Colonic mucosa (tissue), 4 donors: ENCODE measurements around the gene TSPAN15. TPM values are rescaled to one million over a fixed set of nuclear protein-coding genes. Genes with fewer than 3 reads are reported as not detected.

Experiments used
- DNase-seq: peaks from one replicate; pipeline ENCODE4 v3.0.0-alpha.2; 2020
- H3K27ac ChIP-seq: fragments of 200-600 bp; one replicate; pipeline ENCODE4 v1.8.0; 2021
- H3K27me3 ChIP-seq: fragments of 200-600 bp; one replicate; pipeline ENCODE4 v1.8.0; 2021
- H3K36me3 ChIP-seq: fragments of 200-600 bp; one replicate; pipeline ENCODE4 v1.8.0; 2021
- H3K4me1 ChIP-seq: fragments of 200-600 bp; one replicate; pipeline ENCODE4 v1.8.0; 2021; ENCODE audit warnings: mild to moderate bottlenecking
- H3K4me3 ChIP-seq: fragments of 200-600 bp; one replicate; pipeline ENCODE4 v1.8.0; 2021
- H3K9ac ChIP-seq, 2 donors: one replicate each; pipeline ENCODE4 v1.7.0; 2013; ENCODE audit warnings: control low read depth in 2 of 2, low read depth in 2 of 2, low read length in 2 of 2
- H3K9me3 ChIP-seq: fragments of 200-600 bp; one replicate; pipeline ENCODE4 v1.8.0; 2021
- CTCF ChIP-seq: fragments of 200-600 bp; IDR thresholded peaks from one replicate; pipeline ENCODE4 v1.8.0; 2022; ENCODE audit warnings: antibody characterized with exemption, mild to moderate bottlenecking
- intact Hi-C: fragments of 100-400 bp; cut with DNase I; formaldehyde crosslinking; loops from one replicate; pipeline ENCODE4 v1.14.1; 2022
- total RNA-seq, 2 donors: library from RNA; stranded (reverse); fragmentation: NEBNext Ultra II Directional in 1 of 2; extraction: Animal tissue kit (Norgen Biotek cat#: 25700) in 1 of 2; gene quantifications; one replicate each; pipeline ENCODE4 v1.2.1, GENCODE V29; 2021
- donor health status: healthy.
- donor health status: DM: no; HTN: no; CAD: no.
- donor health status: DM: no; HTN: no; CAD: no.

Gene TSPAN15
- total RNA-seq, 2 donors from 2014 or later = 129 TPM

- H3K9me3 ChIP-seq = no peaks in the 10 kb centered on the region
- no peaks in the 10 kb centered on the region for H3K36me3 ChIP-seq
- TF ChIP-seq CTCF = no peak
- no peaks in the 10 kb centered on the region for H3K4me1 ChIP-seq
- H3K27ac ChIP-seq = no peak overlapping the region
- no peaks in the 10 kb centered on the region for H3K27me3 ChIP-seq
- DNase-seq = no peak
- intact Hi-C loops = loop anchor here (5.0 kb wide), 2 partner anchors 102 to 232 kb away; no protein-coding TSS in a partner anchor
- H3K9ac ChIP-seq = no peak overlapping the region
- no peak overlapping the region for H3K4me3 ChIP-seq
These were observed 46.0 kb upstream of the TSPAN15 start for GRCh38 chr10:69405221-69405620.

GRCh38 chr10:69406302-69406811 is 44.9 kb upstream of the TSPAN15 start:
- no peak for DNase-seq
- Histone ChIP-seq H3K36me3 (no peaks in the 10 kb centered on the region), H3K27me3 (no peaks in the 10 kb centered on the region), H3K4me1 (no peaks in the 10 kb centered on the region), H3K9ac (peak overlapping the region in 1 of 2 donors; percentile 4), H3K27ac (peak overlapping the region; percentile 33), H3K4me3 (no peak overlapping the region), H3K9me3 (no peaks in the 10 kb centered on the region)
- no peak for TF ChIP-seq CTCF
- intact Hi-C loops = loop anchor here (5.0 kb wide), 2 partner anchors 101 to 231 kb away; no protein-coding TSS in a partner anchor

- Histone ChIP-seq H3K27me3 (no peaks in the 10 kb centered on the region), H3K4me3 (no peak overlapping the region), H3K9ac (peak overlapping the region in 1 of 2 donors; percentile 4), H3K4me1 (no peaks in the 10 kb centered on the region), H3K36me3 (no peaks in the 10 kb centered on the region), H3K27ac (no peak overlapping the region), H3K9me3 (no peaks in the 10 kb centered on the region)
- DNase-seq = no peak
- intact Hi-C loops = loop anchor here (5.0 kb wide), 2 partner anchors 100 to 230 kb away; no protein-coding TSS in a partner anchor
- no peak for TF ChIP-seq CTCF
These were observed 44.3 kb upstream of the TSPAN15 start for GRCh38 chr10:69406816-69407580.

GRCh38 chr10:69407621-69408301 is 43.5 kb upstream of the TSPAN15 start:
- DNase-seq = no peak
- no peaks in the 10 kb centered on the region for H3K4me1 ChIP-seq
- no peaks in the 10 kb centered on the region for H3K9me3 ChIP-seq
- H3K36me3 ChIP-seq = no peaks in the 10 kb centered on the region
- no peak overlapping the region for H3K4me3 ChIP-seq
- H3K9ac ChIP-seq = peak overlapping the region in 1 of 2 donors; percentile 8
- no peaks in the 10 kb centered on the region for H3K27me3 ChIP-seq
- peak overlapping the region; percentile 71 for H3K27ac ChIP-seq
- TF ChIP-seq CTCF = peak; percentile 19
- intact Hi-C loops = loop anchor here (5.0 kb wide), 2 partner anchors 100 to 230 kb away; no protein-coding TSS in a partner anchor

GRCh38 chr10:69408318-69409175 is 42.7 kb upstream of the TSPAN15 start:
- H3K9ac ChIP-seq = peak overlapping the region in 1 of 2 donors; percentile 4
- no peaks in the 10 kb centered on the region for H3K27me3 ChIP-seq
- H3K27ac ChIP-seq = peak overlapping the region; percentile 90
- no peaks in the 10 kb centered on the region for H3K9me3 ChIP-seq
- peak; percentile 97 for DNase-seq
- peak overlapping the region; percentile 13 for H3K4me3 ChIP-seq
- intact Hi-C loops = loop anchor here (1.0 to 5.0 kb wide), 3 partner anchors 13 to 229 kb away; no protein-coding TSS in a partner anchor
- TF ChIP-seq CTCF = peak; percentile 74
- H3K4me1 ChIP-seq = no peaks in the 10 kb centered on the region
- no peaks in the 10 kb centered on the region for H3K36me3 ChIP-seq
